Breast epithelium (tissue), 3 donors: ENCODE results near the gene ACACA.

Source experiments
- POLR2A ChIP-seq: fragments of 450-650 bp; IDR thresholded peaks from one replicate; pipeline ENCODE4 v1.6.1; 2016; ENCODE audit warnings: antibody characterized with exemption, mild to moderate bottlenecking, moderate library complexity
- POLR2AphosphoS5 ChIP-seq, 3 donors: sonication (generic); formaldehyde crosslinking; IDR thresholded peaks; one replicate each; pipeline ENCODE4 v1.6.1; 2017; ENCODE audit warnings: antibody characterized with exemption in 3 of 3
- TF ChIP-seq, protein P1 (sequence below), 3 donors: fragments of 450-650 bp; IDR thresholded peaks; one replicate each; pipeline ENCODE4 v1.5.1; 2016 to 2017; ENCODE audit warnings: antibody characterized with exemption in 3 of 3, mild to moderate bottlenecking in 3 of 3, moderate library complexity in 3 of 3

DNA sequence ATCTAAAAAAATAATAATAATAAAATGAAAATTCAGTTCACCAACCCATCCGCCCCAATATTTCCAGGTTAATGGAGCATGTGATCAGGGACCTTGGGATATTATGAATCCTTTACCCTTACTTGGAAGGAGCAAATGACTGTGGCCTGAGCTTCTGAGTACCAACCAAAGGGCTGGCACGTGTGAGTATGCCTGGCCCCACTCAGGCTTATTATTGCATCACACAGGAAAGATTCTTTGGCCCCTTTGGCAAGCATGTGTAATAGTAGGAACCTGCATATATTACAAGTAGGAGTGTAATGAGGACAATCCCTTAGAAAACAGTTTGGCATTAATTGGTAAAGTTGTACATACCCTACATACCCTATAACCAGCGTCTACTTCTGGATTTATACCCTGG, 38.1 kb downstream of the ACACA start:
- TF ChIP-seq, protein P1, sequence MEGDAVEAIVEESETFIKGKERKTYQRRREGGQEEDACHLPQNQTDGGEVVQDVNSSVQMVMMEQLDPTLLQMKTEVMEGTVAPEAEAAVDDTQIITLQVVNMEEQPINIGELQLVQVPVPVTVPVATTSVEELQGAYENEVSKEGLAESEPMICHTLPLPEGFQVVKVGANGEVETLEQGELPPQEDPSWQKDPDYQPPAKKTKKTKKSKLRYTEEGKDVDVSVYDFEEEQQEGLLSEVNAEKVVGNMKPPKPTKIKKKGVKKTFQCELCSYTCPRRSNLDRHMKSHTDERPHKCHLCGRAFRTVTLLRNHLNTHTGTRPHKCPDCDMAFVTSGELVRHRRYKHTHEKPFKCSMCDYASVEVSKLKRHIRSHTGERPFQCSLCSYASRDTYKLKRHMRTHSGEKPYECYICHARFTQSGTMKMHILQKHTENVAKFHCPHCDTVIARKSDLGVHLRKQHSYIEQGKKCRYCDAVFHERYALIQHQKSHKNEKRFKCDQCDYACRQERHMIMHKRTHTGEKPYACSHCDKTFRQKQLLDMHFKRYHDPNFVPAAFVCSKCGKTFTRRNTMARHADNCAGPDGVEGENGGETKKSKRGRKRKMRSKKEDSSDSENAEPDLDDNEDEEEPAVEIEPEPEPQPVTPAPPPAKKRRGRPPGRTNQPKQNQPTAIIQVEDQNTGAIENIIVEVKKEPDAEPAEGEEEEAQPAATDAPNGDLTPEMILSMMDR (IDR thresholded peaks at IDR 0.05): no peak
- no peak for TF ChIP-seq POLR2AphosphoS5 (IDR thresholded peaks at IDR 0.05)
- TF ChIP-seq POLR2A: no peak
